ENCODE data around the gene SYNRG.

Gene SYNRG

DNA sequence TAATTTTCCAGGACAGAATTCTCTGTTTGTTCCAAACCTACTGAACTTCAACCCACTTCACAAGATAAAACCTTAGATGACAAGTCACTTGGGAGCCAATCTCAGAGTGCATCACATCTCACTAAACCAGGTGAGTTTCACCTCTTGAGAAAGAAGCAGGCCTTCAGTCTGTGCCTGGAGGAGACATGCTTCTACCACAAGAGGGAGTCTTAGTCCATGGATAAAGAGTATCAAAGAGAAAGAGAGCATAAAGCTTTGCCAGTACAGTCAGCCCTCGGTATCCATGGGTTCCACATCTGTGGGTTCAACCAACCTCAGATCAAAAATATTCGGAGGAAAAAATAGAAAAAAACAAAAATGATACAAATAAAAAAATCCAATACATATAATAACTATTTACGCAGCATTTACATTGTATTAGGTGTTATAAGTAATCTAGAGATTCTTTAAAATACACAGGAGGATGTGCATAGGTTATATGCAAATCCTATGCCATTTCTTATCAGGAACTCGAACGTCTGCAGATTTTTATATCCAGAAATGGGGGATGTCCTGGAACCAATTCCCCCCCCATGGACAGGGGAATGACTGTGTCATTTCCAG, 81.9 kb downstream of the SYNRG start:
- H3K36me3 ChIP-seq (replicated peaks in 1 of 2; ENCODE audit: control insufficient read depth in 2 of 2, insufficient read depth in 2 of 2, low read length in 2 of 2) = peaks cover 15 to 88% of the 10 kb centered on the region in 2 donors
- H3K14ac ChIP-seq (ENCODE audit: low read length) = no peak overlapping the region
- no peak overlapping the region for H4K91ac ChIP-seq (ENCODE audit: low read depth, low read length, poor library complexity)
- no peak overlapping the region for H4K8ac ChIP-seq (ENCODE audit: low read depth, low read length)
- no peak overlapping the region for H3K9ac ChIP-seq (ENCODE audit: low read depth, low read length, poor library complexity)
- H2AK5ac ChIP-seq (ENCODE audit: low read depth, low read length) = no peak overlapping the region
- no peak overlapping the region for H3K27ac ChIP-seq (replicated peaks; ENCODE audit: low read length)
- no peaks in the 10 kb centered on the region for H3K9me3 ChIP-seq (replicated peaks in 1 of 2; ENCODE audit: control insufficient read depth in 2 of 2, insufficient read depth in 1 of 2, low read depth in 1 of 2, low read length in 2 of 2)
- peaks cover 2% of the 10 kb centered on the region for H3K79me1 ChIP-seq (ENCODE audit: low read depth, low read length)
- H3K23ac ChIP-seq (ENCODE audit: low read depth, low read length, poor library complexity) = no peak overlapping the region
- H3K4me3 ChIP-seq (ENCODE audit: low read length in 2 of 2) = no peak overlapping the region
- no peak overlapping the region for H3K4ac ChIP-seq (ENCODE audit: low read length)
- no peak overlapping the region for H2BK12ac ChIP-seq (ENCODE audit: low read length)
- no peak overlapping the region for H2BK15ac ChIP-seq (ENCODE audit: low read length)
- no peaks in the 10 kb centered on the region for H3K4me1 ChIP-seq (ENCODE audit: control insufficient read depth in 2 of 2, insufficient read depth in 1 of 2, low read depth in 1 of 2, low read length in 2 of 2)
- no peak overlapping the region for H2BK120ac ChIP-seq (ENCODE audit: low read depth, low read length)
- H2BK5ac ChIP-seq (ENCODE audit: low read length) = no peak overlapping the region
- no peaks in the 10 kb centered on the region for H3K27me3 ChIP-seq (ENCODE audit: control insufficient read depth in 3 of 3, insufficient read depth in 3 of 3, low read depth in 1 of 3, low read length in 3 of 3)
- H3K4me2 ChIP-seq (ENCODE audit: insufficient read depth, low read length, poor library complexity, severe bottlenecking) = no peak overlapping the region
- no CpG with 5 or more reads among the region's 5 CpGs for WGBS, 2 donors (ENCODE audit: extremely low coverage in 2 of 2, insufficient read length in 2 of 2, insufficient replicate concordance in 1 of 2)
- H3K18ac ChIP-seq (ENCODE audit: low read length) = no peak overlapping the region
- peak; percentile 14 for DNase-seq (ENCODE audit: low spot score)
- no peak overlapping the region for H2AFZ ChIP-seq (ENCODE audit: low read length)

DNA sequence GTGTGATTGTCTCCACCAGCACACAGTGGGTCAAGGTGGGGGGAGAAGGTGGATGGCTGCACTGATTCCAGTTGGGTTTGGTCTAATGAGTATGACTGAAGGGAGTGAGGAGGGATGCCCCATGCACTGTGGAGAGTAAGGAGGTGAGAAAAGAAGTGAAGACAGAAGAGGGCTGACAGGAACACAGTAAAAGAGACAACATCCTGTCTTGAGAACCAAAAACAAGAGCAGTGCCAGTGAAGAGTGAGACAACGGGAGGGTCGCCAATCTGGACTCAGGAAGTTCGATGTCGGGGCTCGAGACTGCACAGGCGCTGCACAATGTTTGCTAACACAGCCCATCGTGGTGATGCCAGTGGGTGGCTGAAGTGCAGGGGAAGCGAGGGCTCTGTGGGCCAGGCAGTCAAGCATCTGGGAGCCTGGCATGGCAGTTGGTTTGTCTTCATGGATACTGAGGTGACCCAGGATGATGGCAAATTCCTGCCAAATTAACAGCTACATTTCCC, 85.5 kb downstream of the SYNRG start:
- H2BK120ac ChIP-seq (ENCODE audit: low read depth, low read length) = no peak overlapping the region
- no peak overlapping the region for H3K4ac ChIP-seq (ENCODE audit: low read length)
- H2BK5ac ChIP-seq (ENCODE audit: low read length) = no peak overlapping the region
- no peak overlapping the region for H2BK12ac ChIP-seq (ENCODE audit: low read length)
- no peak overlapping the region for H3K4me3 ChIP-seq (ENCODE audit: low read length in 2 of 2)
- H3K9ac ChIP-seq (ENCODE audit: low read depth, low read length, poor library complexity) = no peak overlapping the region
- no peak overlapping the region for H3K23ac ChIP-seq (ENCODE audit: low read depth, low read length, poor library complexity)
- no peak overlapping the region for H4K91ac ChIP-seq (ENCODE audit: low read depth, low read length, poor library complexity)
- H3K27me3 ChIP-seq (ENCODE audit: control insufficient read depth in 3 of 3, insufficient read depth in 3 of 3, low read depth in 1 of 3, low read length in 3 of 3) = no peaks in the 10 kb centered on the region
- no peak overlapping the region for H3K14ac ChIP-seq (ENCODE audit: low read length)
- H3K4me1 ChIP-seq (ENCODE audit: control insufficient read depth in 2 of 2, insufficient read depth in 1 of 2, low read depth in 1 of 2, low read length in 2 of 2) = no peaks in the 10 kb centered on the region
- H3K36me3 ChIP-seq (replicated peaks in 1 of 2; ENCODE audit: control insufficient read depth in 2 of 2, insufficient read depth in 2 of 2, low read length in 2 of 2) = peaks cover 11 to 84% of the 10 kb centered on the region in 2 donors
- no peak for DNase-seq (ENCODE audit: low spot score)
- H4K8ac ChIP-seq (ENCODE audit: low read depth, low read length) = no peak overlapping the region
- no peak overlapping the region for H2AFZ ChIP-seq (ENCODE audit: low read length)
- H2BK15ac ChIP-seq (ENCODE audit: low read length) = no peak overlapping the region
- no peak overlapping the region for H3K4me2 ChIP-seq (ENCODE audit: insufficient read depth, low read length, poor library complexity, severe bottlenecking)
- no peaks in the 10 kb centered on the region for H3K9me3 ChIP-seq (replicated peaks in 1 of 2; ENCODE audit: control insufficient read depth in 2 of 2, insufficient read depth in 1 of 2, low read depth in 1 of 2, low read length in 2 of 2)
- no peak overlapping the region for H3K18ac ChIP-seq (ENCODE audit: low read length)
- H2AK5ac ChIP-seq (ENCODE audit: low read depth, low read length) = no peak overlapping the region
- H3K27ac ChIP-seq (replicated peaks; ENCODE audit: low read length) = no peak overlapping the region
- no peaks in the 10 kb centered on the region for H3K79me1 ChIP-seq (ENCODE audit: low read depth, low read length)
- WGBS, 2 donors (ENCODE audit: extremely low coverage in 2 of 2, insufficient read length in 2 of 2, insufficient replicate concordance in 1 of 2) = no CpG with 5 or more reads among the region's 8 CpGs

DNA sequence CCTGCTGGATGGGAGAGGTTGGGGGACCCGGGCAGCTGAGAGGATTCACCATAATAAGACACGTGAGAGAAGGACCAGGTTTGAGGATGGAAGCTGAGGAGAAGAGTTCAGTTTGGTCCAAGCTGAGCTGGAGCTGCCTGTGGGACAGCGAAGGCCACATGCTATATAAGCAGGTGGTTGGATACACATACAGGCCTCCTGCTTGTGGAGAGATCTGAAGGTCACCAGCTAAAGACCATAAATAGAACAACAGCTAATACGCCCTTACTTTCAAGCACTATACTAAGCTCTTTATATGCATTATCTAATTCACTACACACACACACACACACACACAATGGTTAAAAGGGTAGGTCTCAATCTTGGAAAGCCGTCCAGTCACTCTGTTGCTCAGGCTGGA, 87.4 kb downstream of the SYNRG start:
- Histone ChIP-seq H2BK120ac (ENCODE audit: low read depth, low read length) (no peak overlapping the region), H3K4me1 (ENCODE audit: control insufficient read depth in 2 of 2, insufficient read depth in 1 of 2, low read depth in 1 of 2, low read length in 2 of 2) (no peaks in the 10 kb centered on the region), H3K9me3 (replicated peaks in 1 of 2; ENCODE audit: control insufficient read depth in 2 of 2, insufficient read depth in 1 of 2, low read depth in 1 of 2, low read length in 2 of 2) (no peaks in the 10 kb centered on the region), H3K36me3 (replicated peaks in 1 of 2; ENCODE audit: control insufficient read depth in 2 of 2, insufficient read depth in 2 of 2, low read length in 2 of 2) (peaks cover 18 to 84% of the 10 kb centered on the region in 2 donors), H3K14ac (ENCODE audit: low read length) (no peak overlapping the region), H2BK15ac (ENCODE audit: low read length) (no peak overlapping the region), H2BK5ac (ENCODE audit: low read length) (no peak overlapping the region), H2AK5ac (ENCODE audit: low read depth, low read length) (no peak overlapping the region), H3K27ac (replicated peaks; ENCODE audit: low read length) (no peak overlapping the region), H3K79me1 (ENCODE audit: low read depth, low read length) (no peaks in the 10 kb centered on the region), H3K23ac (ENCODE audit: low read depth, low read length, poor library complexity) (no peak overlapping the region), H4K8ac (ENCODE audit: low read depth, low read length) (no peak overlapping the region), H3K18ac (ENCODE audit: low read length) (no peak overlapping the region), H3K4me2 (ENCODE audit: insufficient read depth, low read length, poor library complexity, severe bottlenecking) (no peak overlapping the region), H4K91ac (ENCODE audit: low read depth, low read length, poor library complexity) (no peak overlapping the region), H3K4me3 (ENCODE audit: low read length in 2 of 2) (no peak overlapping the region), H3K27me3 (ENCODE audit: control insufficient read depth in 3 of 3, insufficient read depth in 3 of 3, low read depth in 1 of 3, low read length in 3 of 3) (no peaks in the 10 kb centered on the region), H3K9ac (ENCODE audit: low read depth, low read length, poor library complexity) (no peak overlapping the region), H2BK12ac (ENCODE audit: low read length) (no peak overlapping the region), H2AFZ (ENCODE audit: low read length) (no peak overlapping the region), H3K4ac (ENCODE audit: low read length) (no peak overlapping the region)
- WGBS, 2 donors (ENCODE audit: extremely low coverage in 2 of 2, insufficient read length in 2 of 2, insufficient replicate concordance in 1 of 2) = no CpG with 5 or more reads among the region's 5 CpGs
- DNase-seq (ENCODE audit: low spot score) = no peak

GRCh38 chr17:37520174-37520573, 89.0 kb downstream of the SYNRG start:
- no peak overlapping the region for H3K18ac ChIP-seq (ENCODE audit: low read length)
- H3K4me1 ChIP-seq (ENCODE audit: control insufficient read depth in 2 of 2, insufficient read depth in 1 of 2, low read depth in 1 of 2, low read length in 2 of 2) = peaks cover 0 to 10% of the 10 kb centered on the region in 2 donors
- H2BK5ac ChIP-seq (ENCODE audit: low read length) = no peak overlapping the region
- H3K23ac ChIP-seq (ENCODE audit: low read depth, low read length, poor library complexity) = no peak overlapping the region
- H3K4me2 ChIP-seq (ENCODE audit: insufficient read depth, low read length, poor library complexity, severe bottlenecking) = no peak overlapping the region
- WGBS, 2 donors (ENCODE audit: extremely low coverage in 2 of 2, insufficient read length in 2 of 2, insufficient replicate concordance in 1 of 2) = no CpG with 5 or more reads among the region's 8 CpGs
- H2BK12ac ChIP-seq (ENCODE audit: low read length) = no peak overlapping the region
- peaks cover 16 to 76% of the 10 kb centered on the region in 2 donors for H3K36me3 ChIP-seq (replicated peaks in 1 of 2; ENCODE audit: control insufficient read depth in 2 of 2, insufficient read depth in 2 of 2, low read length in 2 of 2)
- H4K91ac ChIP-seq (ENCODE audit: low read depth, low read length, poor library complexity) = no peak overlapping the region
- no peak overlapping the region for H3K4me3 ChIP-seq (ENCODE audit: low read length in 2 of 2)
- no peak overlapping the region for H2BK15ac ChIP-seq (ENCODE audit: low read length)
- H3K9me3 ChIP-seq (replicated peaks in 1 of 2; ENCODE audit: control insufficient read depth in 2 of 2, insufficient read depth in 1 of 2, low read depth in 1 of 2, low read length in 2 of 2) = no peaks in the 10 kb centered on the region
- H4K8ac ChIP-seq (ENCODE audit: low read depth, low read length) = no peak overlapping the region
- no peak overlapping the region for H3K4ac ChIP-seq (ENCODE audit: low read length)
- DNase-seq (ENCODE audit: low spot score) = no peak
- no peak overlapping the region for H2AFZ ChIP-seq (ENCODE audit: low read length)
- H3K9ac ChIP-seq (ENCODE audit: low read depth, low read length, poor library complexity) = no peak overlapping the region
- H3K14ac ChIP-seq (ENCODE audit: low read length) = no peak overlapping the region
- no peaks in the 10 kb centered on the region for H3K79me1 ChIP-seq (ENCODE audit: low read depth, low read length)
- no peak overlapping the region for H2AK5ac ChIP-seq (ENCODE audit: low read depth, low read length)
- no peak overlapping the region for H3K27ac ChIP-seq (replicated peaks; ENCODE audit: low read length)
- H2BK120ac ChIP-seq (ENCODE audit: low read depth, low read length) = no peak overlapping the region
- H3K27me3 ChIP-seq (ENCODE audit: control insufficient read depth in 3 of 3, insufficient read depth in 3 of 3, low read depth in 1 of 3, low read length in 3 of 3) = no peaks in the 10 kb centered on the region
